ENCODE results near the gene CACNB2.

Gene CACNB2

GRCh38 chr10:18297659-18298058 is 157.4 kb downstream of the CACNB2 start:
- no peak for DNase-seq

GRCh38 chr10:18298256-18298655 is 158.0 kb downstream of the CACNB2 start:
- no peak for DNase-seq

- DNase-seq = no peak
These were observed 163.9 kb downstream of the CACNB2 start for GRCh38 chr10:18303851-18304801.

- DNase-seq = no peak
These were observed 165.8 kb downstream of the CACNB2 start for GRCh38 chr10:18306031-18306430.

- no peak for DNase-seq
These were observed 168.4 kb downstream of the CACNB2 start for GRCh38 chr10:18308600-18308999.

- no peak for DNase-seq
These were observed 170.5 kb downstream of the CACNB2 start for GRCh38 chr10:18310761-18311160.

GRCh38 chr10:18312374-18313139 is 172.3 kb downstream of the CACNB2 start:
- DNase-seq = no peak

GRCh38 chr10:18313140-18313530 is 172.9 kb downstream of the CACNB2 start:
- DNase-seq = no peak

GRCh38 chr10:18313626-18314025 is 173.4 kb downstream of the CACNB2 start:
- DNase-seq = no peak

GRCh38 chr10:18319628-18320027 is 179.4 kb downstream of the CACNB2 start:
- no peak for DNase-seq

- no peak for DNase-seq
These were observed 181.1 kb downstream of the CACNB2 start for GRCh38 chr10:18321371-18321770.

GRCh38 chr10:18323916-18324315 is 183.7 kb downstream of the CACNB2 start:
- no peak for DNase-seq

- DNase-seq = no peak
These were observed 185.2 kb downstream of the CACNB2 start for GRCh38 chr10:18325410-18325809.

GRCh38 chr10:18325889-18326531 is 185.8 kb downstream of the CACNB2 start:
- DNase-seq = no peak

- DNase-seq = no peak
These were observed 188.7 kb downstream of the CACNB2 start for GRCh38 chr10:18328941-18329340.

- DNase-seq = no peak
These were observed 191.8 kb downstream of the CACNB2 start for GRCh38 chr10:18332048-18332447.

GRCh38 chr10:18332484-18332883 is 192.3 kb downstream of the CACNB2 start:
- DNase-seq = no peak

- no peak for DNase-seq
These were observed 193.4 kb downstream of the CACNB2 start for GRCh38 chr10:18333621-18334020.

GRCh38 chr10:18334116-18334867 is 194.1 kb downstream of the CACNB2 start:
- no peak for DNase-seq

GRCh38 chr10:18340496-18341051 is 200.3 kb downstream of the CACNB2 start:
- no peak for DNase-seq

GRCh38 chr10:18341055-18341454 is 200.8 kb downstream of the CACNB2 start:
- DNase-seq = no peak

- no peak for DNase-seq
These were observed 203.3 kb downstream of the CACNB2 start for GRCh38 chr10:18343573-18343972.
